Umbilical cord (tissue), 2 donors: ENCODE results near the gene SEC63. TPM values are rescaled to one million over a fixed set of nuclear protein-coding genes. Genes with fewer than 3 reads are reported as not detected.
A peak's percentile ranks its signal among the peaks of the same experiment; 100 is the strongest.
"Not testable (repeated sequence)": the region's sequence is repeated elsewhere in the genome, so short reads cannot be mapped to it uniquely, and the experiment has no call there.

Experiments
- DNase-seq: peaks from one replicate; pipeline ENCODE4 v3.0.0-alpha.2; 2015; ENCODE audit warnings: low spot score
- total RNA-seq: library from RNA; depleted of rRNA; stranded (reverse); fragments of >200 nt; gene quantifications from one replicate; pipeline ENCODE4 v1.2.3, GENCODE V29; 2014; ENCODE audit warnings: low replicate concordance; ENCODE audit not compliant: insufficient read depth

The SEC63 gene
- total RNA-seq, 1 donor from 2014 or later = 45.3 TPM

DNA sequence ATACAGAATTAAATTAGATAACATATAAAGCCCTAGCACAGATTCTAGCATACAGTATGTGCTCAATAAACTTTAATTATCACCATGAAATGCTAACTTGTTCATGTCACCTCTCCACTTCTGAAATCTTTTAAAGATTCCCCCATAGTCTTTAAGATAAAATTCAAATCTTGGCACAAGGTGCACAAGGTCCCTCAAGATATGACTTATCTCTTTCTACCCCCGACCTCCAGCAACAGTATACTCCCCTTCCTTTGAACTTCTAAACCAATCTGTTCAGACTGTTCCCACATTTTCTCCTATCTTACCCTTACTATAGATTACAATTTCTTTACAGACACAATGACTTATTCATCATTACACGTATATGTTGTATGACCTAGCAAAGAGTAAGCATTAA is 29.0 kb downstream of the SEC63 start:
- no peak for DNase-seq

GRCh38 chr6:107926697-107927544 is 31.1 kb downstream of the SEC63 start:
- not testable (repeated sequence) for DNase-seq

DNA sequence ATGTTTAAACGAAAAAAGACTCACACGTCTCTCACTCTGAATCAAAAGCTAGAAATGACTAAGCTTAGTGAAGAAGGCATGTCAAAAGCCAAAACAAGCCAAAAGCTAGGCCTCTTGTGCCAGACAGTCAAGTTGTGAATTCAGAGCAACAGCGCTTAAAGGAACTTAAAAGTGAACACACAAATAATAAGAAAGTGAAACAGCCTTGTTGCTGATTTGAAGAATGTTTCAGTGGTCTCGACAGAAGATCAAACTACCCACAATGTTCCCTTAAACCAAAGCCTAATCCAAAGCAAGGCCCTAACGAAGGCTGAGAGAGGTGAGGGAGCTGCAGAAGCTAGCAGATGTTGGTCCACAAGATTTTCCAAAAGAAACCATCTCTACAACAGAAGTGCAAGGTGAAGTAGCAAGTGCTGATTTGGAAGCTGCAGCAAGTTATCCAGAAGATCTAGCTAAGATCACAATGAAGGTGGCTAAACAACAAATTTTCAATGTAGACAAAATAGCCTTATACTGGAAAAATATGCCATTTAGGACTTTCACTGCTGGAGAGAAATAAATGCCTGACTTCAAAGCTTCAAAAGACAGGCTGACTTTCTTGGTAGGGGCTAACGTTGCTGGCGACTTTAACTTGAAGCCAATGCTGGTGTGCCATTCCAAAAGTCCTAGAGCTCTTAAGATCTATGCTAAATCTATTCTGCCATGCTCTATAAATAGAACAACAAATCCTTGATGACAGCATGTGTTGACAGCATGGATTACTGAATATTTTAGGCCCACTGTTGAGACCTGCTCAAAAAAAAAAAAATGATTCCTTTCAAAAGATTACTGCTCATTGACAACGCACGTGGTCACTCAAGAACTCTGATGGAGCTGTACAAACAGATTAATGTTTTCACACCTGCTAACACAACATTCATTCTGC is 40.3 kb downstream of the SEC63 start:
- no peak for DNase-seq

- not testable (repeated sequence) for DNase-seq
Measured at GRCh38 chr6:107916961-107917360, 41.0 kb downstream of the SEC63 start.

GRCh38 chr6:107911692-107912091 is 46.3 kb downstream of the SEC63 start:
- no peak for DNase-seq

DNA sequence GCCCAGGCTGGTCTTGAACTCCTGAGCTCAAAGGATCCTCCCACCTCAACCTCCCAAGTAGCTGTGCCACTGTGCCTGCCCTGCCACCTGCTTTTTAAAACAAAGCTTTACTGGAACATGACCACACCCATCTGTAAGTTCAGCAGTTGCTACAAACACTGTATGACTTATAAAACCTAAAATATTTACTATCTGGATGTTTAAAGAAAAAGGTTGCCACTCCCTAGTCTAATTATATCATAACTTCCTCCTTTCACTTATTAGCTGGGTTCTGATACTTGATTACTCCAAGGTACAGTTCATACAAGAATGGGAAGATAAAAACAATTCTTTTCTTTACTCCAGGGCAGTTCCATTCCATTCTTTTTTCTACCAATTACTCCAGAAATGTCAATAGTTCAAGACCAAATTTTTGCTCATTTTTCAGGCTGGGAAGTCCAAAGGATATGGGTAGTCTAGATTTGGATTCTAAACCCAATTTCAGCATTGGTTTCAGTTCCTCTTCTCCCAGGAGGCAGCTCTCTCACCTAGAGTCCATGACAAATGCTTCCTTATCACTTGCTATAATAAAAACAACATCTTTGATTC is 63.1 kb downstream of the SEC63 start:
- DNase-seq = no peak

- not testable (repeated sequence) for DNase-seq
Measured at GRCh38 chr6:107890431-107890830, 67.6 kb downstream of the SEC63 start.

- DNase-seq = not testable (repeated sequence)
Measured at GRCh38 chr6:107885950-107886349, 72.1 kb downstream of the SEC63 start.

DNA sequence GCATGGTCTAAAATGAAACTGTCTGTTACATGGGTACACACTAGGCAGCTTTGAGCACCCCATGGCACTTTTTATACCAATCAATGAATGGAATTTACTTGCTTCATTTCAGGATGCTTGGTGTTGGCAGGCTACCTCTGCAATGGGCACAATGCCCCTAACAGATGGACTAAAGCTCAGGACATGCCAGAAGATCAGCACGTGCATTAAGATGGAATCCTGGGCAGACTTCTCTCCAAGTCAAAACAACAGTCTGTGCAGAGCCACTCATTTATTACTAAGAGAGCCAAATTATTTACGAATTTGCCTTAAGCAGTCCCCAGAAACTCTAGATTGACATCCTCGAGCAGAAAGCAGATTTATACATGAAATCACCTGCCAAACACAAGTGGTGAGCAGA is 78.1 kb downstream of the SEC63 start:
- DNase-seq = no peak

- no peak for DNase-seq
Measured at GRCh38 chr6:107877968-107878367, 80.0 kb downstream of the SEC63 start.

DNA sequence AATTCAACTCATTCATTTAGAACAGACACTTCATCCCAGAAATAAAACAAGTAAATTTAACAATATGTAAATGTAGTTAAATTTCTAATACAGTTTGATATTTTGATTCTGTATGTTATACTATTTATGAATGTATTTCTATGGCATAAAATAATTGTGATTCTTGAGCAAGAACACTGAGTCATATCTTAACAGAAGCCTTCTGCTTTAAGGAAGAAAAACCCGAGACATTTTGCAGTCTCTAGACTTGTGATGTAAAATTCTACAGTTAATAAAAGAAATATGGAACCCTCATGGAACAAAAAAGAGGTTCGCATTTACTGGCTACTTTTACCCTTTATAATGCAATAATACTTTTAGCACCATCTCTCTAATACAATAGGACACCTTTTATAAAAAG is 86.0 kb downstream of the SEC63 start:
- peak; percentile 43 for DNase-seq

DNA sequence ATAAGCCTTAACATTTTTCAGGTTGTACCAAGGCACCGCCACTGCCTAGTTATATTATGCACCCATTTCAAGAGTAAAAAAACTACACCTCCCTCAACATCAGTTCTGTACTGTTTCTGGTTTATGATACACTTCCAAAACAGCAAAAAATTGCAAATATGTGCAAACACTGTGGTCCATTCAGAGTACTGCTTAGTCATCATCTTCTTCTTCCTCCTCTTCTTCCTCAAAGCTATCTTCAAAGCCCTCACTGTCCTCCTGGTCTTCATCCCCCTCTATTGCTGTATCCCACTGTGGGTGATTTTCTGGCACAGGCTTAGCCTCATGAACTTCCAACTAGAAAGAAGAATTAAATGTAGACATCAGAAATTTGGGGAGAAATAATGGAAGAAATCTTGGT is 86.5 kb downstream of the SEC63 start:
- not testable (repeated sequence) for DNase-seq

- DNase-seq = peak; percentile 60
Measured at GRCh38 chr6:107871016-107871415, 87.0 kb downstream of the SEC63 start.

- peak; percentile 70 for DNase-seq
Measured at GRCh38 chr6:107870381-107870780, 87.6 kb downstream of the SEC63 start.

DNA sequence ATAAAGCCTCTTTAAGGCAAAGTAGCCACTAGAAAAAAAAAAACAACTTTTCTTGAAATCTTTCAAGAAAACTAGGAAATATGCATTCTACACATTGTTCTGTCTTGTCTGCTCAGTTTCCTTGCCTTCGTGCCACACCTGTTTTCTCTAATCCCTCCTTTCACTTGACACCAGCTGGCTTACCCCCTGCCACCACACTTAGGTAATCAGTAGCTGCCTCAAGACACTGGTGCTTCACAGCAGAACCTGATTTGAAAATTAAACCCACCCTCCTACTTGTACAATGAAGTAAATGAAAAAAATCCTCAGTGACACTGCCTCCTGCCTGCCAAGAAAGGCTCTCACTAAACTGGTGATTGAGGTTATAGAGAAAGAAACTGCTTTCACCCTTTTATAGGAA is 88.1 kb downstream of the SEC63 start:
- DNase-seq = no peak

DNA sequence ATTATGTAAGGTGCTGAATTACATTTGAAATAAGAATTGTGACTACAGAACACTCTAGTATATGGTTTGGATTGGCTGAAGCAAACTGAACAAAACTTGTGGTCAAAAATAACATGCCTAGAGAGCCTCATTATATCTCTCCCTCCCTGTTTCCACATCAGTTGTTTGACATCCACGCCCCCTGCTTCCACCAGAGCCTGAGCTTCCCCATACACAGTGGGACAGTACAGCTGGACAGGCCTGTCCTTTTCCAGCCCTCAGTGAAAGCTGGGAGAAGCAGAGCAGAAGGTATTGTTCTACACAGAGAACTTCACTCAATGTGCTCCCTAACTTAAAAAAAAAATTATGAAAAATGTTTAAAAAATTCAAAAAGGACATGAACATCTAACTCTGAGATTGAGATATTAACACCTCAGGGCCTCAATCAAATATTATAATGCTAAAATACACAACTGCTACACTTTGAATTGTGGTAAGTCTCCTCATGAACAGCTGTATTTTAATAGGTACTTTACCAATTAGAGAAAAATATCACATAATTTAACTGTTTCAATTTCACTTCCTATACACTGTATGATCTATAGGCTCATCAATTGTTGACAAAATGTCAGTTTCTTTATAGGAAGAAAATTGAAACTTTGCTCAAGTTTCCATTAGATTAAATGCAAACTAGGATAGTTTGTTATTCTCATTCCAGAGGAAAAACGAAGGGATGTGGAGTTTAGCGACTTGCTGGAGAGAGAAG is 89.0 kb downstream of the SEC63 start:
- no peak for DNase-seq

GRCh38 chr6:107867302-107867615 is 90.7 kb downstream of the SEC63 start:
- no peak for DNase-seq

- peak; percentile 30 for DNase-seq
Measured at GRCh38 chr6:107866606-107867301, 91.3 kb downstream of the SEC63 start.

GRCh38 chr6:107864226-107865127 is 93.5 kb downstream of the SEC63 start:
- no peak for DNase-seq

DNA sequence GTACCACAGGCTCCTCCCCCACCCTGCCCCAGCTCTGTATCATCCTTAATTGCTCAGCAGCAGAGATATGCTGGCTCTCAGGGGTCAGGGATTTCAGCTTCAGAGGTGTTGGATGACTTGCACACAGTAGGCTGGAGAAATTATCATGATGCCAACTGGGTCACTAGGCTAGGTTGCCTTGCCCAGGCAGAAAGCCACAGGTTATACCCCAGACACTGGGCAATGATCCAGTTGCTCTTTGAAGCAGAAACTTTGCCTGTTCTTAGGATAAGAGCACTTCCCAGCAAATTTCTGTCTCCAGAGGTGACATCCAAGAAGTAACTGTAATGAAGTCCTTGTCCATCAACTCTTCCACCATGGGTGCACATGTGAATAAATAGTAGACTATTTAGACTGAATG is 95.6 kb downstream of the SEC63 start:
- no peak for DNase-seq
